Tibial artery (tissue), 4 donors: Measurements from ENCODE around the gene RAET1L.
"Not testable (repeated sequence)": the region's sequence is repeated elsewhere in the genome, so short reads cannot be mapped to it uniquely, and the experiment has no call there.

Source experiments
- DNase-seq, 2 donors: peaks; one replicate each; pipeline ENCODE4 v3.0.0-alpha.2; 2019
- H3K27ac ChIP-seq, 2 donors: fragments of 200-600 bp; sonication (generic) in 1 of 2; 1 replicate in 1 of 2; 2 replicates in 1 of 2; pipeline ENCODE4 v1.5.1; 2018 to 2019; ENCODE audit warnings: mild to moderate bottlenecking in 1 of 2
- H3K27me3 ChIP-seq, 2 donors: fragments of 200-600 bp; sonication (generic) in 1 of 2; one replicate each; pipeline versions ENCODE4 v1.5.1 to v1.6.0; 2016 to 2019
- H3K36me3 ChIP-seq, 3 donors: fragments of 200-600 bp; sonication (generic) in 2 of 3; one replicate each; pipeline ENCODE4 v1.5.1; 2016 to 2019; ENCODE audit warnings: mild to moderate bottlenecking in 2 of 3
- H3K4me1 ChIP-seq, 4 donors: fragments of 200-600 bp; sonication (generic) in 2 of 4; 1 replicate in 3 of 4; 2 replicates in 1 of 4; pipeline ENCODE4 v1.5.1; 2016 to 2019
- H3K4me3 ChIP-seq, 2 donors: fragments of 200-600 bp; sonication (generic) in 1 of 2; 1 replicate in 1 of 2; 2 replicates in 1 of 2; pipeline ENCODE4 v1.5.1; 2018 to 2019; ENCODE audit warnings: mild to moderate bottlenecking in 2 of 2
- H3K9me3 ChIP-seq, 3 donors: fragments of 200-600 bp; sonication (generic) in 1 of 3; one replicate each; pipeline ENCODE4 v1.5.1; 2016 to 2019
- intact Hi-C: fragments of 100-400 bp; cut with DNase I; formaldehyde crosslinking; loops from one replicate; pipeline ENCODE4 v1.15.0; 2023; ENCODE audit warnings: low total_unique reads
- TF ChIP-seq, protein P1 (sequence below), 2 experiments: fragments of 200-600 bp in 1 of 2; fragments of 450-650 bp in 1 of 2; IDR thresholded peaks; one replicate each; pipeline ENCODE4 v1.5.1; 2017 to 2019; ENCODE audit warnings: antibody characterized with exemption in 2 of 2, mild to moderate bottlenecking in 1 of 2, moderate library complexity in 1 of 2

RAET1L gene

DNA sequence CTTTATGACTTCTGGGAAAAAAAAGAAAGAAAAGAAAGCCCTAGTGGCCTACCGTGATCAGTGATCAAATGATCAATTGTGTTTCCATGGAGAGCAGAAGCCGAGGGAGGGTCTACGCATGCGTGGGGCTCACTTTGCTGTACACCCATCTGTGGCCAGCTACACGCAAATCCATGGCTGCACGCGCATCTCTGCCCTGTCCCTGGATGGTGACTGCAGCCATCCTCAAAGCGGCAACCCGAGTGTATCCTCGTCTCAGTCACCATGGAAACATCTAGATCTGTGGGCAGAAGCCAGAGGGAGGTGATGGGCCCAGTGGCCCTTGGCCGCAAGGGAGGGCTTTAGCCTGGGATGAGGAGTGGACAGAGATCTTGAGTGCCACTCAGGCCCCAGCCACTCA lies 44.4 kb upstream of the RAET1L start:
- H3K36me3 ChIP-seq, result no peaks in the 10 kb centered on the region
- peak overlapping the region in 1 of 2 donors; percentile 73 for H3K27ac ChIP-seq
- peak in 1 of 2 donors; percentile 55 for DNase-seq
- H3K4me3 ChIP-seq, result peak overlapping the region; percentile 75 to 86
- TF ChIP-seq, protein P1, sequence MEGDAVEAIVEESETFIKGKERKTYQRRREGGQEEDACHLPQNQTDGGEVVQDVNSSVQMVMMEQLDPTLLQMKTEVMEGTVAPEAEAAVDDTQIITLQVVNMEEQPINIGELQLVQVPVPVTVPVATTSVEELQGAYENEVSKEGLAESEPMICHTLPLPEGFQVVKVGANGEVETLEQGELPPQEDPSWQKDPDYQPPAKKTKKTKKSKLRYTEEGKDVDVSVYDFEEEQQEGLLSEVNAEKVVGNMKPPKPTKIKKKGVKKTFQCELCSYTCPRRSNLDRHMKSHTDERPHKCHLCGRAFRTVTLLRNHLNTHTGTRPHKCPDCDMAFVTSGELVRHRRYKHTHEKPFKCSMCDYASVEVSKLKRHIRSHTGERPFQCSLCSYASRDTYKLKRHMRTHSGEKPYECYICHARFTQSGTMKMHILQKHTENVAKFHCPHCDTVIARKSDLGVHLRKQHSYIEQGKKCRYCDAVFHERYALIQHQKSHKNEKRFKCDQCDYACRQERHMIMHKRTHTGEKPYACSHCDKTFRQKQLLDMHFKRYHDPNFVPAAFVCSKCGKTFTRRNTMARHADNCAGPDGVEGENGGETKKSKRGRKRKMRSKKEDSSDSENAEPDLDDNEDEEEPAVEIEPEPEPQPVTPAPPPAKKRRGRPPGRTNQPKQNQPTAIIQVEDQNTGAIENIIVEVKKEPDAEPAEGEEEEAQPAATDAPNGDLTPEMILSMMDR (IDR thresholded peaks at IDR 0.05), result no peak
- H3K27me3 ChIP-seq, result peaks cover 0 to 5% of the 10 kb centered on the region in 2 donors
- H3K4me1 ChIP-seq, result peaks cover 0 to 18% (median 9%) of the 10 kb centered on the region in 4 donors
- no peaks in the 10 kb centered on the region for H3K9me3 ChIP-seq
- intact Hi-C loops, result loop anchor here (5.0 kb wide), 1 partner anchor 328 kb away; no protein-coding TSS in a partner anchor

DNA sequence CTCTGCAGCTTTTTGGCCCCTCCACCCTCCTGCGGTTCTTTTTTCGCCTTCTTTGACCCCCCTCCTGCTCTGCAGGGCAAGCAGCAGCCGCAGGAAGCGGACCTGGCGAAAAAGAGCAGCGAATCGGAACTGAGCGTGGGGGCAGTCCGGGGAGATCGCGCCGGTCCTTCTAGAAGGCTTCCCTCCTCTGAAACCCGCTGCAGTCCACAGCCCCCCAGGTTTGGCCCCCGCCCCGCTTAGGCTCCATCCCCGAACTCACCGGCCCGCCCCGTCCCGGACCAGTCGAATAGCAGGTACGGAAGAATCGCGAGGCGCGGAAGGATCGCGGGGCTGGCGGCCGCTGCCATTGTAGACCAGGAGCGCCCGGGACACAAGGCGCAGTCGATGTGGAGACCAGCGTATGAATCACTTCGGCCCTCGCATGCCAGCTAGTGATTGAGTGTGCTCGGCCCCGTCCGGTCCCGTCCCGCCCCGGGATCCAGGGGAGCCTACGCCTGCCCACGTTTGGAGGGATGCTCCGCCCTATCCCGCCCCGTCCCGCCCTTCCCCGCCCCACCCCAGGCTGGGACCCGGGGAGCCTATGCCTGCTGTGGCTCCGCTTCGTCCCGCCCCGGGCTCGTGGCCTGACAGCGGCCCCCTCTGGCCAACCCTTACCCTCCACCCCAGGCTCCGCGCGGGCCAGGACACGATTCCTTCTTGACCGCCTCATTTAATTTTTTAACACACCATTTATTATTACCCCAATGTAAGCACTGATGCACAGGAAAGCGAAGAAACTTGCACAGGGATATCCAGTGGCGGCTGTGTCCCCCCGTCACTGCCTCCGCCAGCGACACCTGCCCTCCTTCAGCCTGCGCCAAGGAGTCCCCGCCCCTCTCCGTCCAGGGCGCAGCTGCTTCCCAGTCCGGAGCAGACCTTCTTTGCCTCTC lies 43.7 kb upstream of the RAET1L start, which contains the start of gene ULBP3:
Gene ULBP3 (minus strand): TSS at position 402 of the 929 bp plus-strand sequence. CDS start 55 bp downstream, at position 347.
- Histone ChIP-seq H3K27me3 (peaks cover 0 to 5% of the 10 kb centered on the region in 2 donors), H3K36me3 (no peaks in the 10 kb centered on the region), H3K9me3 (no peaks in the 10 kb centered on the region), H3K4me3 (peak within 1 kb of the TSS; percentile 75 to 86), H3K27ac (peak within 1 kb of the TSS; percentile 73 to 74), H3K4me1 (peaks cover 0 to 18% (median 9%) of the 10 kb centered on the region in 4 donors)
- intact Hi-C loops, result no loop called here
- TF ChIP-seq, protein P1 (IDR thresholded peaks at IDR 0.05), result peak; percentile 46
- peak; percentile 88 to 95 for DNase-seq

DNA sequence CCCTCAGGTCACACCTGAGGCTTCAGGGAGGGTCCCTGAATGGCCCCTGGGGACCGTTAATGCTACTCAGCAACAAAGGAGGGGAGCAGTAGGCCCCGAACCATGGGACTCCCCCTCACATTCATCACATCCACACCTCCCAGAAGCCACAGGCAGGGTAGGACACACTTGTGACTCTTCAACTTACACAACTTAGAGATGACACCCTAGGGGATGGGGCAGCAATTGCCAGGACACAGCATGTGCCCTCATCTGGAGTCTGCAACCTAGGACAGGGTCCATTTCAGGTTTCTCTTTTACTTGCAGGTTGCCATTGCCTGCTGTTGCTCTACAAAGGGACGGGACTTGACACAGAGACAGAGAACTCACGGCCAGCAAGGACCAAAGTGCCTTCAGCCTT lies 42.8 kb upstream of the RAET1L start:
- Histone ChIP-seq H3K36me3 (no peaks in the 10 kb centered on the region), H3K4me3 (peak overlapping the region; percentile 75 to 86), H3K27me3 (peaks cover 0 to 5% of the 10 kb centered on the region in 2 donors), H3K4me1 (peaks cover 0 to 18% (median 9%) of the 10 kb centered on the region in 4 donors), H3K27ac (peak overlapping the region; percentile 73 to 74), H3K9me3 (no peaks in the 10 kb centered on the region)
- TF ChIP-seq, protein P1 (IDR thresholded peaks at IDR 0.05), result no peak
- DNase-seq, result peak in 1 of 2 donors; percentile 45
- intact Hi-C loops, result no loop called here

DNA sequence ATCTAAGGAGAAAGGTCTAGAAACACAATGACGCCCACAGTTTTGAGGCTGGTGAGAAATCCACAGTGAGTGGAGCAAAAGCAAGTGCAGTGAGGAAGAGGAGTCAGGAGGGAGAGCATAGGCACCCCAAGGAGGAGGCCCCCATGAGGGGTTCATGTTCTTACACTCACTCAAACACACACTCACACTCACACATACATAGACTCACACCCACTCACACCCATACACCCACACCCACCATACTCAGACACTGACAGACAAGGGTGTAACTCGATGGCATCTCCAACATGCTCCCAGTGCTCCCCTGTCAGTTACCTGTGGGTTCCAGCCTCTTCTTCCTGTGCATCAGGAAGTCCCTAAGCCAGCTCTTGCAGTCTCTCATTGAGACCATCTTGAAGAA lies 39.8 kb upstream of the RAET1L start:
- no peaks in the 10 kb centered on the region for H3K36me3 ChIP-seq
- no peaks in the 10 kb centered on the region for H3K9me3 ChIP-seq
- no peak overlapping the region for H3K4me3 ChIP-seq
- H3K27ac ChIP-seq, result no peak overlapping the region
- H3K27me3 ChIP-seq, result no peaks in the 10 kb centered on the region
- intact Hi-C loops, result no loop called here
- TF ChIP-seq, protein P1 (IDR thresholded peaks at IDR 0.05), result no peak
- no peak for DNase-seq
- H3K4me1 ChIP-seq, result peaks cover 0 to 13% (median 7%) of the 10 kb centered on the region in 4 donors

DNA sequence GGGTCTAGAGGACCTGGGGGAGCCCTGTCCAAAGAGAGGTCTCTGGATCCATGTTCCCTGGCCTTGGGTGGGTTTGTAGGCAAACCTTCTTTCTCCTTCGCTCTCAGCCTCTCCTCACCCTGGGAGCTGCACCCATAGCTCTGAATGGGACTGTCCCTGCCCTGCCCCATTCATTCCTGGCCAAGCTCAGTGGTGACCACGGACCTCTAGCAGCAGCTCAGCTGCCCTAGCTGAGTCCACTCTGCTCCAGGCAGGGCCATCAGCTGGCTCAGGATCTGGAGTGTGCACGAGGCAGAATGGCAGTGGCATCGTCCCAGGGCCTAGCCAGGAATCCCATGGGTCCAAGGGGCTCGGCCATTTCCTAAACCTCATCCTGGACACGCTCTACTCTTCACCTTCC lies 38.3 kb upstream of the RAET1L start:
- Histone ChIP-seq H3K27me3 (peaks cover 0 to 7% of the 10 kb centered on the region in 2 donors), H3K27ac (no peak overlapping the region), H3K4me3 (no peak overlapping the region), H3K4me1 (peaks cover 0 to 8% (median 7%) of the 10 kb centered on the region in 4 donors), H3K36me3 (no peaks in the 10 kb centered on the region), H3K9me3 (no peaks in the 10 kb centered on the region)
- DNase-seq, result no peak
- TF ChIP-seq, protein P1 (IDR thresholded peaks at IDR 0.05), result no peak
- intact Hi-C loops, result no loop called here

DNA sequence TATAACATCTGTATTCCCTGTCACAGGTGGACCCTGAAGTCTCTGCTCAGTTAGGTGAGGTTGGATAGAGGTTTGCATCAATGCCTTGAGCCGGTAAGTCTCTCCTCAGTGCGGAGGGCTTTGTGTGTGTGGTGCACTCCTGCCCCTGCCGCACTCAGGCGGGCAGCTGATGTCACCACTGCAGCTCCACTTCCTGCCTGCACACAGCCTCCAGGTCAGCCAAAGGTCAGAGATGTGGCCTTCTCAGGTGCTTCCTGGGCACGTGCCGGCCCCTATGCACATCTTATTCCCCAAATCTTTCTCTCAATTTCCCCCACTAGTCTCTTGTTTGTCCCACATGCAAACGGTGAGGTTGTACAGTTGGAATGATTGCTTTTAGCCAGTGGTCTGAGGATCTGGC lies 34.6 kb upstream of the RAET1L start:
- H3K4me1 ChIP-seq, H3K4me3 ChIP-seq, H3K9me3 ChIP-seq, H3K27ac ChIP-seq, H3K36me3 ChIP-seq, DNase-seq, intact Hi-C loops: not testable (repeated sequence)
- peaks cover 0 to 25% of the 10 kb centered on the region in 2 donors for H3K27me3 ChIP-seq
